PC-9 (cell line): ENCODE measurements around the gene SYPL2. TPM values are rescaled to one million over a fixed set of nuclear protein-coding genes. Genes with fewer than 3 reads are reported as not detected.
"Not testable (repeated sequence)": the region's sequence is repeated elsewhere in the genome, so short reads cannot be mapped to it uniquely, and the experiment has no call there.

Experiments
- BruUV-seq: library from RNA; stranded (reverse); fragments of 400-500 nt; replicated peaks from 2 replicates; lab custom pipeline; 2021; lab: Mats Ljungman, UMichigan
- CTCF ChIA-PET: fragments of 300-600 bp; sonication (Branson Sonifier 250); formaldehyde crosslinking; loops from one replicate; lab custom pipeline; 2022; ENCODE audit warnings: antibody characterized with exemption; lab: Charles Lee
- POLR2A ChIA-PET: fragments of 300-600 bp; sonication (Branson Sonifier 250); formaldehyde crosslinking; loops from one replicate; lab custom pipeline; 2022; ENCODE audit warnings: antibody characterized with exemption; ENCODE audit not compliant: unreplicated experiment; lab: Charles Lee
- DNase-seq, 2 experiments: peaks; one replicate each; pipeline versions ENCODE4 v3.0.0 to v3.0.0-alpha.2; 2015 to 2022; ENCODE audit warnings: mixed read lengths in 1 of 2
- H2AFZ ChIP-seq: fragments of 200-600 bp; sonication (generic); 2 replicates; pipeline ENCODE4 v1.8.1; 2017; ENCODE audit warnings: antibody characterized with exemption
- H3F3A ChIP-seq: fragments of 200-600 bp; sonication (generic); 2 replicates; pipeline ENCODE4 v1.8.1; 2017; ENCODE audit warnings: antibody characterized with exemption, mild to moderate bottlenecking, low read depth; ENCODE audit not compliant: insufficient read depth
- H3K27ac ChIP-seq: fragments of 200-600 bp; sonication (generic); 2 replicates; pipeline ENCODE4 v1.6.1; 2016; ENCODE audit warnings: mixed run types
- H3K27me3 ChIP-seq: fragments of 200-600 bp; sonication (generic); 2 replicates; pipeline ENCODE4 v1.6.1; 2016; ENCODE audit warnings: low read depth, mixed run types; ENCODE audit not compliant: insufficient read depth
- H3K36me3 ChIP-seq: fragments of 200-600 bp; sonication (generic); 2 replicates; pipeline ENCODE4 v1.6.1; 2016; ENCODE audit warnings: low read depth, mixed run types
- H3K4me1 ChIP-seq: fragments of 200-600 bp; sonication (generic); replicated peaks from 2 replicates; pipeline ENCODE4 v1.6.1; 2016; ENCODE audit warnings: mixed run types; ENCODE audit not compliant: insufficient read depth
- H3K4me2 ChIP-seq: fragments of 200-600 bp; sonication (generic); 2 replicates; pipeline ENCODE4 v1.6.1; 2017; ENCODE audit warnings: mixed run types
- H3K4me3 ChIP-seq: fragments of 200-600 bp; sonication (generic); 2 replicates; pipeline ENCODE4 v1.6.1; 2016; ENCODE audit warnings: mixed run types
- H3K79me2 ChIP-seq: fragments of 200-600 bp; sonication (generic); 2 replicates; pipeline ENCODE4 v1.6.1; 2017; ENCODE audit warnings: low read depth, mixed run types
- H3K9me2 ChIP-seq: fragments of 200-600 bp; sonication (generic); 2 replicates; pipeline ENCODE4 v1.8.1; 2017; ENCODE audit warnings: mild to moderate bottlenecking; ENCODE audit not compliant: insufficient read depth
- H3K9me3 ChIP-seq: fragments of 200-600 bp; sonication (generic); 2 replicates; pipeline ENCODE4 v1.8.1; 2016; ENCODE audit warnings: low read depth; ENCODE audit not compliant: insufficient read depth
- H4K20me1 ChIP-seq: fragments of 200-600 bp; sonication (generic); 2 replicates; pipeline ENCODE4 v1.8.1; 2017; ENCODE audit not compliant: insufficient read depth
- CTCF ChIP-seq: fragments of 200-600 bp; sonication (generic); conservative IDR thresholded peaks from 2 replicates; pipeline ENCODE4 v1.6.1; 2017; ENCODE audit warnings: mixed run types, antibody characterized with exemption, mild to moderate bottlenecking, moderate library complexity
- EZH2 ChIP-seq: fragments of 200-600 bp; sonication (generic); IDR thresholded peaks from 2 replicates; pipeline ENCODE4 v1.8.0; 2017; ENCODE audit warnings: antibody characterized with exemption, low read depth
- intact Hi-C: fragments of 100-400 bp; cut with micrococcal nuclease; formaldehyde crosslinking; loops from one replicate; pipeline ENCODE4 v1.10.0; 2022; ENCODE audit not compliant: unreplicated experiment
- total RNA-seq: library from RNA; stranded (reverse); gene quantifications from 2 replicates; pipeline ENCODE4 v1.2.3, GENCODE V29; 2021

The SYPL2 gene
- total RNA-seq, 1 experiment from 2014 or later: 0.09 TPM

GRCh38 chr1:109470245-109470644 lies 3.9 kb downstream of the SYPL2 start:
- H3K9me3 ChIP-seq: no peaks in the 10 kb centered on the region
- H3K79me2 ChIP-seq: no peaks in the 10 kb centered on the region
- TF ChIP-seq EZH2: no peak
- TF ChIP-seq CTCF: no peak
- no peaks in the 10 kb centered on the region for H3K4me1 ChIP-seq
- intact Hi-C loops: no loop called here
- no peaks in the 10 kb centered on the region for H4K20me1 ChIP-seq
- H3K4me3 ChIP-seq: no peak overlapping the region
- no peak for DNase-seq
- BruUV-seq: no TSS peak
- CTCF ChIA-PET: interaction anchor here (0.6 kb wide), 1 partner anchor 13 kb away, joined by 4 read pairs; the partner anchor contains the start of gene ATXN7L2
- POLR2A ChIA-PET: interaction anchor here (0.7 kb wide), 2 partner anchors 21 to 79 kb away, joined by 3 to 5 read pairs; no protein-coding TSS in a partner anchor
- no peaks in the 10 kb centered on the region for H3F3A ChIP-seq
- peaks cover 93% of the 10 kb centered on the region for H3K27me3 ChIP-seq
- H3K36me3 ChIP-seq: no peaks in the 10 kb centered on the region
- no peak overlapping the region for H3K27ac ChIP-seq
- no peak overlapping the region for H2AFZ ChIP-seq
- H3K9me2 ChIP-seq: no peaks in the 10 kb centered on the region
- H3K4me2 ChIP-seq: no peak overlapping the region

DNA sequence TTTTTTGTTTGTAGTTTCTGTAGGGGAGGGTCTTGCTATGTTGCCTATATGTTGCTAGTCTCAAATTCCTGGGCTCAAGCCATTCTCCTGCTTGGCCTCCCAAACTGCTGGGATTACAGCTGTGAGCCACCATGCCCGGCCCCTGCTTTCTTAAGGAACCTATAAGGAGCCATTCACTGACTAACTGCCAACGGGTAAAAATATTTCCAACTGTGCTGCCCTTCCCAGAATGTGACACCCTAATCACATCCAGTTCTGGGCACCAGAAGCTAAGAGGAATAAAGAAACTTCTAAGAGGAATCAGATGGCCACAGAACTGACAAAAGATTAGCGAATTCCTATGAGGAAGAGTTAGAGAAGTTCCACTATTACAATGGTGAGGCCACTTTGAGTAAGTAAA lies 6.4 kb downstream of the SYPL2 start:
- Histone ChIP-seq H3K9me2 (no peaks in the 10 kb centered on the region), H3K4me1 (peaks cover 7% of the 10 kb centered on the region), H3K9me3 (no peaks in the 10 kb centered on the region), H3K36me3 (no peaks in the 10 kb centered on the region), H2AFZ (no peak overlapping the region), H3K27me3 (peaks cover 97% of the 10 kb centered on the region), H4K20me1 (no peaks in the 10 kb centered on the region), H3F3A (no peaks in the 10 kb centered on the region), H3K4me3 (no peak overlapping the region), H3K79me2 (no peaks in the 10 kb centered on the region), H3K27ac (no peak overlapping the region), H3K4me2 (no peak overlapping the region)
- intact Hi-C loops: no loop called here
- CTCF ChIA-PET: interaction anchor here (0.7 kb wide), 1 partner anchor 24 kb away, joined by 10 read pairs; no protein-coding TSS in a partner anchor
- no TSS peak for BruUV-seq
- TF ChIP-seq EZH2: no peak
- TF ChIP-seq CTCF: no peak
- POLR2A ChIA-PET: no interaction called here
- no peak for DNase-seq

DNA sequence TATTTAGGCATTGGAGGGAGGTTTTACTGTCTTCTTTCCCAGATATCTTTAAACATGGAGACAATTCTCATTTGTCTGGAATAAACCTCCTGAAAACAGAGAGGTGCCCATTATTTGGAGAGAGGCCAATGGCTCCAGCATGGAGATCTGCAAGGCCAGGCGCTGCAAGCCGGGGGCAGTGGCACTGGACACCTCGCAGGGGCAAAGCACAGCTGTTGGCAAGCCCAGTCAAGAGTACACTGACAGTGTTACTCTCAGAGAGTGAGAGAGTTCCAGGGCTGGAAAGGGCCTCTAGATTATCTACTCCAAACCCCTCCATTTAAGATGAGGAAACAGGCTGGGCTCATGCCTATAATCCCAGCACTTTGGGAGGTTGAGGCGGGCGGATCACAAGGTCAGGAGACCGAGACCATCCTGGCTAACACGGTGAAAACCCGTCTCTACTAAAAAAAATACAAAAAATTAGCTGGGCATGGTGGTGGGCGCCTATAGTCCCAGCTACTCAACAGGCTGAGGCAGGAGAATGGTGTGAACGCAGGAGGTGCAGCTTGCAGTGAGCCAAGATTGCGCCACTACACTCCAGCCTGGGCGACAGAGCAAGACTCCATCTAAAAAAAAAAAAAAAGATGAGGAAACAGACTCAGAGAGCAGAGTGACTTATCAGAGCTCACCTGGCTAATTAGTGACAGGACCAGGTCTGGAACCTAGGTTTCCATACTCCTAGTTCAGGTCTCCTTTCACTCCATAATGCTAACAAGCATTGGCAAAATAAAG lies 7.1 kb downstream of the SYPL2 start:
- BruUV-seq, H3K4me3 ChIP-seq, H3K36me3 ChIP-seq, H3K4me2 ChIP-seq, H2AFZ ChIP-seq, POLR2A ChIA-PET, CTCF ChIA-PET, H3F3A ChIP-seq, H3K4me1 ChIP-seq, H3K27ac ChIP-seq, H3K9me3 ChIP-seq, H3K9me2 ChIP-seq, H3K79me2 ChIP-seq, DNase-seq, H4K20me1 ChIP-seq, intact Hi-C loops: not testable (repeated sequence)
- H3K27me3 ChIP-seq: peaks cover 90% of the 10 kb centered on the region
